ENCODE data around the gene E2F6. TPM values are rescaled to one million over a fixed set of nuclear protein-coding genes. Genes with fewer than 3 reads are reported as not detected.

E2F6 gene
- polyA plus RNA-seq, 3 donors, result 3.5 to 6.4 (median 3.7) TPM

DNA sequence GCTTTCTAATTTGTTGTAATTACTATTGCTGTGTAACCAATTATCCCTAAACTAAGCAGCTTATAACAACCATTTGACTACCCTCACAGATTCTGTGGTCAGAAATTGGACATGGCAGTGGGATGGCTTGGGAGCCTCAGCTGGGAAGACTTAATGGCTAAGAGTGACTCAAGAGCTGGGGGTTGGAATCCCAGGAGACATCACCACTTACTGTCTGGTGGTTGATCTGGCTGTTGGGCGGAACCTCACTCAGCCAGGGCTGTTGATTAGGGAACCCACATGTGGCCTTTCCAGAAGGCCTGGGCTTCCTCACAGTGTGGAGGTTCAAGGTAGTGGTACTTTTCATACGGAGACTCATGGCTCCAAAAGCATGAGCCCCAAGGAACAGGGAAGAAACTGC is 49.8 kb downstream of the E2F6 start:
- Histone ChIP-seq H3K4me3 (replicated peaks in 1 of 3; ENCODE audit: low read depth in 2 of 3, low read length in 3 of 3) (no peak overlapping the region), H3K9me3 (replicated peaks in 1 of 2; ENCODE audit: control insufficient read depth in 1 of 2, insufficient read depth in 1 of 2, low read length in 2 of 2) (peaks cover 5 to 12% of the 10 kb centered on the region in 2 donors), H3K4me1 (ENCODE audit: control insufficient read depth in 1 of 2, insufficient read depth in 2 of 2, low read length in 2 of 2) (no peaks in the 10 kb centered on the region), H3K4me2 (replicated peaks; ENCODE audit: extremely low read depth, low read length, poor library complexity, severe bottlenecking) (no peak overlapping the region), H3K9ac (ENCODE audit: insufficient read depth, low read length, poor library complexity, severe bottlenecking) (no peak overlapping the region), H3K79me2 (ENCODE audit: insufficient read depth, low read length) (no peaks in the 10 kb centered on the region), H2AFZ (ENCODE audit: insufficient read depth, low read depth, low read length, poor library complexity, severe bottlenecking) (no peak overlapping the region), H3K36me3 (replicated peaks in 1 of 2; ENCODE audit: control insufficient read depth in 1 of 2, insufficient read depth in 2 of 2, low read length in 2 of 2) (no peaks in the 10 kb centered on the region), H3K27me3 (ENCODE audit: control insufficient read depth in 2 of 2, insufficient read depth in 2 of 2, low read length in 2 of 2) (peaks cover 0 to 4% of the 10 kb centered on the region in 2 donors), H4K20me1 (ENCODE audit: insufficient read depth, low read length) (no peaks in the 10 kb centered on the region), H3K27ac (ENCODE audit: low read depth in 1 of 2, low read length in 2 of 2) (no peak overlapping the region)
- peaks cover 8 to 18% (median 11%) of the 10 kb centered on the region in 7 donors for H3K9me3 Mint-ChIP-seq
- TF ChIP-seq, protein P1, sequence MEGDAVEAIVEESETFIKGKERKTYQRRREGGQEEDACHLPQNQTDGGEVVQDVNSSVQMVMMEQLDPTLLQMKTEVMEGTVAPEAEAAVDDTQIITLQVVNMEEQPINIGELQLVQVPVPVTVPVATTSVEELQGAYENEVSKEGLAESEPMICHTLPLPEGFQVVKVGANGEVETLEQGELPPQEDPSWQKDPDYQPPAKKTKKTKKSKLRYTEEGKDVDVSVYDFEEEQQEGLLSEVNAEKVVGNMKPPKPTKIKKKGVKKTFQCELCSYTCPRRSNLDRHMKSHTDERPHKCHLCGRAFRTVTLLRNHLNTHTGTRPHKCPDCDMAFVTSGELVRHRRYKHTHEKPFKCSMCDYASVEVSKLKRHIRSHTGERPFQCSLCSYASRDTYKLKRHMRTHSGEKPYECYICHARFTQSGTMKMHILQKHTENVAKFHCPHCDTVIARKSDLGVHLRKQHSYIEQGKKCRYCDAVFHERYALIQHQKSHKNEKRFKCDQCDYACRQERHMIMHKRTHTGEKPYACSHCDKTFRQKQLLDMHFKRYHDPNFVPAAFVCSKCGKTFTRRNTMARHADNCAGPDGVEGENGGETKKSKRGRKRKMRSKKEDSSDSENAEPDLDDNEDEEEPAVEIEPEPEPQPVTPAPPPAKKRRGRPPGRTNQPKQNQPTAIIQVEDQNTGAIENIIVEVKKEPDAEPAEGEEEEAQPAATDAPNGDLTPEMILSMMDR (IDR thresholded peaks at IDR 0.05), result no peak
- DNase-seq, result no peak
- H3K4me3 Mint-ChIP-seq, result no peak overlapping the region
- H3K36me3 Mint-ChIP-seq, result no peaks in the 10 kb centered on the region
- peaks cover 3 to 10% (median 9%) of the 10 kb centered on the region in 3 donors for H3K27me3 Mint-ChIP-seq (ENCODE audit: low read depth in 3 of 3)
- 100% methylated on average over 1 of the region's 2 CpGs for WGBS (ENCODE audit: insufficient coverage)
- H3K4me1 Mint-ChIP-seq, result peaks cover 7% of the 10 kb centered on the region
- intact Hi-C loops (cut with micrococcal nuclease), result no loop called here
- H3K27ac Mint-ChIP-seq, result no peak overlapping the region

DNA sequence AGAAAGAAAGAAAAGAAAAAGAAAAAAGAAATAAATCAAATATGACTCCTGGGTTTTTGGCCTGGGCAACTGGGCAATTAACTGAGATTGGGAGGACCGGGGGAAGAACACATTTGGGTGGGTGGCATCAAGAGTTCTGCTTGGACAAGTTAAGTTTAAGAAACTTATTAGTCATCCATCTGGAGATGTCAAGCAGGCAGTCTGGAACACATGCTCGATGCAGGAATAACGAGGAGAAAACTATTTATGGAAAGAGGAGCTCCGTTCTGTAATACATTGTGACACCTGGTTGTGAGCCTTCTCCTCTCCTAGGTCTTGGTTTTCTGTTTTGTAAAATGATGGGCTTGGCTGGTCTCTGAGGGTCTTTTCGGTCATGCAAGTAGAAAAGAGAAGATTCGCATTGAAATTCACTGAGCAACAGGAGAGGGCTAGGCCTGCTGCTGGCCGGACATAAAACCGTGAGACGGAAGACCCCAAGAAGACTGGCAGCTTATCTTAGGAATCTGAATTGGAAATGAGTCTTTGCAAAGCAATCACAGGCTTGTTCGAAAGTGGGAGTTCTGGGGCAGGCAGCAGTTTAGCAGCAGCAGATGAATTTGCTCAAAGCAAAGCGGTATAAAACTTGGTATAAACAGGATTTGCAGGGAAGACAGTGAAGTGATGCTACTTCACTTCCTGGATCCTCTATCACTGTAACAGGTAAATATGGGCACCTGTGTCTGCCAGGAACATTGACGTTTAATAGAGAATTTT is 51.4 kb downstream of the E2F6 start:
- Histone ChIP-seq H4K20me1 (ENCODE audit: insufficient read depth, low read length) (no peaks in the 10 kb centered on the region), H3K9ac (ENCODE audit: insufficient read depth, low read length, poor library complexity, severe bottlenecking) (no peak overlapping the region), H3K79me2 (ENCODE audit: insufficient read depth, low read length) (no peaks in the 10 kb centered on the region), H3K4me2 (replicated peaks; ENCODE audit: extremely low read depth, low read length, poor library complexity, severe bottlenecking) (no peak overlapping the region), H2AFZ (ENCODE audit: insufficient read depth, low read depth, low read length, poor library complexity, severe bottlenecking) (no peak overlapping the region), H3K27me3 (ENCODE audit: control insufficient read depth in 2 of 2, insufficient read depth in 2 of 2, low read length in 2 of 2) (peaks cover 0 to 4% of the 10 kb centered on the region in 2 donors), H3K36me3 (replicated peaks in 1 of 2; ENCODE audit: control insufficient read depth in 1 of 2, insufficient read depth in 2 of 2, low read length in 2 of 2) (no peaks in the 10 kb centered on the region), H3K9me3 (replicated peaks in 1 of 2; ENCODE audit: control insufficient read depth in 1 of 2, insufficient read depth in 1 of 2, low read length in 2 of 2) (peaks cover 5 to 12% of the 10 kb centered on the region in 2 donors), H3K4me3 (replicated peaks in 1 of 3; ENCODE audit: low read depth in 2 of 3, low read length in 3 of 3) (no peak overlapping the region), H3K4me1 (ENCODE audit: control insufficient read depth in 1 of 2, insufficient read depth in 2 of 2, low read length in 2 of 2) (no peaks in the 10 kb centered on the region), H3K27ac (ENCODE audit: low read depth in 1 of 2, low read length in 2 of 2) (no peak overlapping the region)
- intact Hi-C loops (cut with micrococcal nuclease), result no loop called here
- H3K27me3 Mint-ChIP-seq (ENCODE audit: low read depth in 3 of 3), result peaks cover 1 to 10% (median 9%) of the 10 kb centered on the region in 3 donors
- 96% methylated on average over 9 of the region's 12 CpGs for WGBS (ENCODE audit: insufficient coverage)
- no peak for DNase-seq
- peaks cover 7% of the 10 kb centered on the region for H3K4me1 Mint-ChIP-seq
- peaks cover 8 to 18% (median 11%) of the 10 kb centered on the region in 7 donors for H3K9me3 Mint-ChIP-seq
- TF ChIP-seq, protein P1 (IDR thresholded peaks at IDR 0.05), result no peak
- H3K27ac Mint-ChIP-seq, result no peak overlapping the region
- no peaks in the 10 kb centered on the region for H3K36me3 Mint-ChIP-seq
- H3K4me3 Mint-ChIP-seq, result no peak overlapping the region

Measured in CD14-positive monocyte (primary cell).